ENCODE measurements around the gene KPNA2. TPM values are rescaled to one million over a fixed set of nuclear protein-coding genes. Genes with fewer than 3 reads are reported as not detected.
"Not testable (repeated sequence)": the region's sequence is repeated elsewhere in the genome, so short reads cannot be mapped to it uniquely, and the experiment has no call there.

The KPNA2 gene
- total and polyA plus RNA-seq, 7 donors: 11.4 to 38.4 (median 20.1) TPM

- H3K4me3 ChIP-seq: no peak overlapping the region
- H3K27me3 ChIP-seq (ENCODE audit: insufficient read depth in 3 of 3, low read length in 2 of 3): no peaks in the 10 kb centered on the region
- no peak overlapping the region for H3K27ac ChIP-seq
- no peak for TF ChIP-seq CTCF (IDR thresholded peaks at IDR 0.05)
- no peaks in the 10 kb centered on the region for H3K36me3 ChIP-seq (ENCODE audit: insufficient read depth in 1 of 2, low read depth in 1 of 2)
- ATAC-seq: no peak
- intact Hi-C loops (cut with DNase I): no loop called here
- DNase-seq: no peak
- no peaks in the 10 kb centered on the region for H3K4me1 ChIP-seq
- H3K9me3 ChIP-seq: no peaks in the 10 kb centered on the region
Measured at GRCh38 chr17:68013385-68013784, 22.1 kb upstream of the KPNA2 start.

GRCh38 chr17:68015081-68015723 is 20.3 kb upstream of the KPNA2 start:
- TF ChIP-seq CTCF (IDR thresholded peaks at IDR 0.05): no peak
- ATAC-seq (no peak), DNase-seq (no peak)
- Histone ChIP-seq H3K36me3 (ENCODE audit: insufficient read depth in 1 of 2, low read depth in 1 of 2) (no peaks in the 10 kb centered on the region), H3K27ac (no peak overlapping the region), H3K4me3 (no peak overlapping the region), H3K27me3 (ENCODE audit: insufficient read depth in 3 of 3, low read length in 2 of 3) (no peaks in the 10 kb centered on the region), H3K4me1 (no peaks in the 10 kb centered on the region), H3K9me3 (no peaks in the 10 kb centered on the region)
- WGBS, 3 donors: 82 to 86% (median 84%) methylated on average over 11 of the region's 11 CpGs
- intact Hi-C loops (cut with DNase I): no loop called here

- Histone ChIP-seq H3K36me3 (ENCODE audit: insufficient read depth in 1 of 2, low read depth in 1 of 2) (no peaks in the 10 kb centered on the region), H3K9me3 (no peaks in the 10 kb centered on the region), H3K4me3 (no peak overlapping the region), H3K27ac (no peak overlapping the region), H3K27me3 (ENCODE audit: insufficient read depth in 3 of 3, low read length in 2 of 3) (no peaks in the 10 kb centered on the region), H3K4me1 (peaks cover 6% of the 10 kb centered on the region)
- no peak for ATAC-seq
- intact Hi-C loops (cut with DNase I): no loop called here
- TF ChIP-seq CTCF (IDR thresholded peaks at IDR 0.05): no peak
- DNase-seq: no peak
- 90 to 91% (median 90%) methylated on average over 2 of the region's 2 CpGs for WGBS, 3 donors
Measured at GRCh38 chr17:68016838-68017237, 18.7 kb upstream of the KPNA2 start.

- H3K9me3 ChIP-seq; DNase-seq; H3K27me3 ChIP-seq (ENCODE audit: insufficient read depth in 3 of 3, low read length in 2 of 3); H3K36me3 ChIP-seq (ENCODE audit: insufficient read depth in 1 of 2, low read depth in 1 of 2); ATAC-seq; H3K4me3 ChIP-seq; H3K4me1 ChIP-seq; H3K27ac ChIP-seq; intact Hi-C loops (cut with DNase I): not testable (repeated sequence)
- WGBS, 3 donors: 88 to 92% (median 90%) methylated on average over 21 of the region's 21 CpGs
Measured at GRCh38 chr17:68018493-68018892, 17.0 kb upstream of the KPNA2 start.

GRCh38 chr17:68019336-68019674 is 16.2 kb upstream of the KPNA2 start:
- no peak for TF ChIP-seq CTCF (IDR thresholded peaks at IDR 0.05)
- Histone ChIP-seq H3K4me1 (peaks cover 6% of the 10 kb centered on the region), H3K36me3 (ENCODE audit: insufficient read depth in 1 of 2, low read depth in 1 of 2) (no peaks in the 10 kb centered on the region), H3K27me3 (ENCODE audit: insufficient read depth in 3 of 3, low read length in 2 of 3) (no peaks in the 10 kb centered on the region), H3K9me3 (no peaks in the 10 kb centered on the region), H3K27ac (peak overlapping the region; percentile 84), H3K4me3 (peak overlapping the region; percentile 83)
- intact Hi-C loops (cut with DNase I): no loop called here
- WGBS, 3 donors: 64 to 72% (median 65%) methylated on average over 9 of the region's 9 CpGs
- ATAC-seq (peak; percentile 3 to 6 (median 4)), DNase-seq (no peak)
